GM18870 (cell line): ENCODE measurements around the gene NUP35.

Experiments
- ATAC-seq: cut with Tn5 transposase; IDR thresholded peaks from one replicate; pipeline ENCODE4 v1.9.1; 2021; ENCODE audit warnings: moderate library complexity; ENCODE audit not compliant: unreplicated experiment

The NUP35 gene, protein sequence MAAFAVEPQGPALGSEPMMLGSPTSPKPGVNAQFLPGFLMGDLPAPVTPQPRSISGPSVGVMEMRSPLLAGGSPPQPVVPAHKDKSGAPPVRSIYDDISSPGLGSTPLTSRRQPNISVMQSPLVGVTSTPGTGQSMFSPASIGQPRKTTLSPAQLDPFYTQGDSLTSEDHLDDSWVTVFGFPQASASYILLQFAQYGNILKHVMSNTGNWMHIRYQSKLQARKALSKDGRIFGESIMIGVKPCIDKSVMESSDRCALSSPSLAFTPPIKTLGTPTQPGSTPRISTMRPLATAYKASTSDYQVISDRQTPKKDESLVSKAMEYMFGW

DNA sequence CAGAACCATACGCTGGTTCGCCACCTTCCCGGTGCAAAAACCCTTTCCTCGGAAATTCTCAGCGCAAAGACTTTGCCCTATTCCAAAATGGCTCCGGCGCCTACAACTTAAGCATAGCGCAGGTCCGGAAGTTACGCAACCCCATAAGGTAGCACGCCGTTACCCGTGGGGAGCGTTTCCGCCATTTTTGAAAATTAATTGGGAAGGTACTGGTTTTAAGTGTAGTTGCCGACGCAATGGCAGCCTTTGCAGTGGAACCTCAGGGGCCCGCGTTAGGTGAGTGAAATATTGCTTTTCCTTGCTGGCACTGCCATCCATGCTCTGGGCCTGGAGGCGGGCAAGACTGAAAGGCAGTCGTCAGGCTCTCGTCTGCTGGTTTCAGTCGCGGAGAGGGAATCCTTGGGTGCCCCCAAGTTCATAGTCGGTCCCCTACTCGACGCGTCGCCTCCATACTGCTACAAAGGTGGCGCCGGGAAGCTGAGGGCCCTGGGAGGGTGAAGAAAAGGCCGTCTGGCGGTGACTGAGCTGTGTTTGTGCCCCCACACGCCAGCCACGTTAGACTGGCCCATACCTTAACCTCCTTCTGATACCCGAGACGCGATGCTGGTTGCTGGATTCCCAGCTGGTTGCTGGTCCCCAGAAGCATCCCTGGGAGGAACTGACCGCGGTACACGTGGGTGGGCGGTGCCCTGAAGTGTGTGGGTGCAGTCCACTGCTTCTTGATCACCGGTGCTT, at the start of gene NUP35:
NUP35 (plus strand) TSS at position 222 of the 735 bp plus-strand sequence; CDS start at position 237, 15 bp downstream.
- ATAC-seq, result peak; percentile 94

DNA sequence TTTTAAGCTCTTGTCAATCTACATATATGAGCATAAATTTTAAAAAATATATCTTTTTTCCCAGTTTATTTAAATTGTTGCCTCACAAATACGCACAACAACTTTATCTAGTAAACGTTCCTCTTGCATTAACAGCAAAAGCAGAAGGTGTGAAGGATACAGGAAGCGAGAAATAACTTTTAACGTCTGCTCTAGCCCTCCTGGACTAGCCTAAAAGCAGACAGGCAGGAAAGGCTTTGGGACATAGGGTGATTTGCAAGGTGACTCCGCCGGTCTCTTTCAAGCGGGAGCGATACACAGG, 46.1 kb upstream of the NUP35 start:
- ATAC-seq, result no peak

GRCh38 chr2:183078464-183079138, 45.6 kb upstream of the NUP35 start, which contains the start of gene DUSP19:
Gene DUSP19, plus strand, starts transcription at chr2:183078747. Its CDS starts 187 bp downstream, at chr2:183078934.
- ATAC-seq, result peak; percentile 86

- ATAC-seq, result peak; percentile 9
These were observed 45.0 kb upstream of the NUP35 start for GRCh38 chr2:183079139-183079775.

DNA sequence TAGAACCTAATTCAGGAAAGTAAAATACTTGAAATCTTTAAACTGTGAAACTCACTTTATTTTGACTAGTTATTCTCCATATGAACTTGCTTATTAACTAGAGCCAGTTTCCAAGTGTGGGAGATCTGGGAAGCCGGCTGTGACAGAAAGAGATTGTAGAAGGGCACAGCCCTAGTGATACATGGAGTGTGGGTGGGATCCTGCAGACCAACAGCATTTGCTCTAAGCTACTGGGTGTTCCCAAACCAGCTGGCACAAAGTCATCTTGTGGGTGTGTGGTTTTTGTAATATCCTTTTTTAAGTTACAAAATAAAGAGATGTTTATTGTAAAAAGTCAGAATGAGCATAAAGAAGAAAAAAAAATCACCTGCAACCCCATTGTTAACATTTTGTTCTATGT, 42.3 kb upstream of the NUP35 start:
- no peak for ATAC-seq

DNA sequence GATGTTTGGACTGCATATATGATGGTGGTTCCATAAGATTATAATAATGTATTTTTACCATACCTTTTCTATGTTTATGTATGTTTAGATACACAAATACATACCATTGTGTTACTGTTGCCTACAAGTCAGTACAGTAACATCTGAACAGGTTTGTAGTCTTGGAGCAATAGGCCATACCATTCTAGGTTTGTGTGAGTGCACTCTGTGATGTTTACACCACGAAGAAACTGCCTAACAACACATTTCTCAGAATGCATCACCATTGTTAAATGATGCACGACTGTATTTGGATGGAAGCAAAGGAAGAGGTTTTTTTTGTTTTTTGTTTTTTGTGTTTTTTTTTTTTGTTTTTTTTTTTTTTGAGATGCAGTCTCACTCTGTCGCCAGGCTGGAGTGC, 36.2 kb upstream of the NUP35 start:
- ATAC-seq, result peak; percentile 43

DNA sequence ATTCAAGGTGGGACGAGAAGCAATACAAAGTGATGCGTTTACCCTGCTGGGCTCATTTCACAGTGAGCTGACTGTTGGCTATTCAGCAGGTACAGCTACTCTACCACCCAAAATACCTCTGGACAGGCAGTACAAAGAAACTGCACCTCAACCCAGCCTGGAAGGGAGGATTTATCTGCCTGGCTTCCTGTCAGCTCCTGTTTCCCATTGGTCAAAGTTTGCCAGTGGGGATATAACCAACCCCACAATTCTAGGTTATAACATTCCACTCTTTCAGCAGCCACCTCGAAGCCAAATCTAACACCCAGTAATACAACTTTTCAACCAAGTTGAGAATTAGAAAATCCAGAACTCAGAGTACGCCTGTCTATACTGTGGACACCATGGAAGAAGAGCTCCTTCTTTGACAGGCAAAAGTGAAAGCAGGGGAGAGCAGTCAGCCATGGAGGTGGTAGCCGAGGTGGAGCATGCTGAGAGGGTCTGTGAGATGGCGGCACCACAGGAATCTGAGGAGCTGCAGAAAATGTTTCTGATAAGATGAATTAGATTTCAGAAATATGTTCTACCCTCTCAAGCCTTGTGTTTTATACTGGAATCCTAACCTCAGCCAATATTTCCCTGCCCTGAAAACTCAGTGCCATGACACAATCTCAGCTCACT, 34.9 kb upstream of the NUP35 start:
- ATAC-seq, result peak; percentile 38

- ATAC-seq, result no peak
These were observed 32.8 kb upstream of the NUP35 start for GRCh38 chr2:183091318-183091953.

DNA sequence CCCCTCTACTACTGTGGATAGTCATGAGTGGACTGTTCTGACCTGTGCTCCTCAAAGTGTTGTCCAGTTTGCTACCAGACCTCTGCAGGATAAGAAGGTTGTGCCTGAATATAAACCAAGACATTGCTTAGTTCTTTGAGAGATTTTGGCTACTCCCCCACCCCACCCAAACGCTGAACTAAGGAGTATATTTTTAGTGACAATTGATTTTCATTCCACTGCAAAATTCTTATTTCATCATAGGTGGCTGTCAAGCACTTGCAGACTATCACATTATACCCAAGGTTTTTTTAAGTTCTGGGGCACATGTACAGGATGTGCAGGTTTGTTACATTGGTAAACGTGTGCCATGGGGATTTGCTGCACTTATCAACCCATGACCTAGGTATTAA, 32.3 kb upstream of the NUP35 start:
- ATAC-seq, result no peak

GRCh38 chr2:183093857-183094657, 30.2 kb upstream of the NUP35 start:
- ATAC-seq, result peak; percentile 85

DNA sequence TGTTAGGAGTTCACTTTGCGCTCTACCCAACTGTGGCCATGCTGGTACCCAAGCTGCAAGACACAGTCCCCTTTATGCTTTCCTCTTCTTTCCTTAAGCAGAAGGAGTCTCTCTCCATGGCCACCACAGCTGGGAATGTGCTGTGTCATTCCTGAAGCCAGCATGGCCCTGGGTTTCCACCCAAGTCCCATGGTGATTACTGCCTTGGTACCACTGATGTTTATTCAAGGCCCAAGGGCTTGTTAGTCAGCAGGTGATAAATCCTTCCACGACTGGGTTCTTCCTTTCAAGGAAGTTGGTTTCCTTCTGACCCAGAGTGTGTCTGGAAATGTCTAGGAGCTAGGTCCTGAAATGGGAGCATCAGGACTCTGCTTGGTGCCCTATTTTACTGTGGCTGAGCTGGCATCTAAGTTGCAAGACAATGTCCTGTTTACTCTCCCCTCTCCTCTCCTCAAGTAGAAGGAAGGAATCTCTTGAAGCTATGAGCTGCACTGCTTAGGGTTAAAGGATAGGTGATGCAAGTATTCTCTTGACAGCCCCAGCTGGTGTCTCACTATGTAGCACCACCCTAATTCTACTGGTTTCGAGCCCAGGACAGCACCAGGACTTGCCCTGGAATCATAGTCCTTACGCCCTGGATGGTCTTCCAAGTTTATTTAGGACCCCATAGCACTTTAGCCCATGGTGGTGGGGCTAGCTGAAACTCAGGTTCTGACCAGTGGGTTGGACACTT, 18.7 kb upstream of the NUP35 start:
- ATAC-seq, result no peak

DNA sequence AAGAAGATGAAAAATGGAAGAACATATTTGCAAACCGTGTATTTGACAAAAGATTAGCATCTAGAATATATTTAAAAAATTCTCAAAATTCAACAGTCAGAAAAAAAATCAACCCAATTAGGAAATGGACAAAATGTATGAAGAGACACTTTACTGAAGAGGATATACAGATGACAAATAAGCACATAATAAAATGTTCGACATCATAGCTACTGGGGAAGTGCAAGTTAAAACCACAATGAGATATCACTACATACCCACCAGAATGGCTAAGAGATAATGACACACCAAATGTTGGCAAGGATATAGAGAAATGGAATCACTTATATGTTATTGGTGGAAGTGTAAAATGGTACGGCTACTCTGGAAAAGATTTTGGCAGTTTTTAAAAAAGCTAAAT, 11.7 kb upstream of the NUP35 start:
- no peak for ATAC-seq

DNA sequence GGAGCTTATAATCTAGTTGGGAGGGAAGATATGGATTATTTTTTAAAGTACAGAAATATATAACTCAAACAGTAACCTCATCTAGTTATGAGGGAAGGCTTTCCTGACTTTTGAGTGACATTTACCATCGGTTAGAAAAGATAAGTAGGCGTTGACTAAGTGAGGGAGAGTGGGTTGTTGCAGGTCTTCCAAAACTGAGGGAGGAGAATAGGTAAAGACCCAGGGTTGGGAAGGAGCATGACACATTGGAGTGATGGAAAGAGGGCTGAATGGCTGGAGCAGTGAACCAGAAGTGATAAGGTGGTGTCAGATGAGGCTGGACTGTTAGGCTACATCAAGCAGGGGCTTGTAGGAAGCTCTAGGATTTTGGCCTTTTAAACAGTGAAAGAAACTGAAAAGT, 10.6 kb upstream of the NUP35 start:
- ATAC-seq, result no peak

DNA sequence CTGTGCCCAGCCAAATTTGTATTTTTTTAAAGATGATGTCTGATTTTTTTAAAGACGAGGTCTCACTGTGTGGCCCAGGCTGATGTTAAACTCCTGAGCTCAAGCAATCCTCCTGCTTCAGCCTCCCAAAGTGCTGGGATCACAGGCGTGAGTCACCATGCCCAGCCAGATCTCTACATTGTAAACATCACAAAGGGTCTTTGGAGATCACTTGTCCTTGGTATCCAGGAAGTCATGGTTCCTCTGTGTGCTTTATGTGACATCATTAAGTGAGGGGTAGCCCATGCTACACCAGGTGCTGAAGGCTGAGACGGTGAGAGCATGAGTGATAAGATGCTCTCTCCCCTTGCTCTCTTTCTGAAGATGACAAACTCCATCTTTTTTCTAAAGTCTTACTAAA, 7.0 kb upstream of the NUP35 start:
- no peak for ATAC-seq

- no peak for ATAC-seq
These were observed 905 bp upstream of the NUP35 start for GRCh38 chr2:183123117-183123958.

DNA sequence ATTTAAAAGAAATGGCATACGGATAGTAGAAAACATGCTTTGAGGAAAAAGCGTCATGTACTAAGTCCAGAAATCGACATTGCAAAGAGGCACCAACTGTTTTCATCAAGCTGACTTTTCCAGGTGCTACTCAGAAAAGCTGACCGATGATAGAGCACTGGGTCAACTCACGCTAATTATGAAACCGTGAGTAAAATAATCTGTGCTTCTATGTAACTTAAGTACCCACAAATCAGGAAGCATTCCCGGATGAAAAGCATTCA, 353 bp upstream of the NUP35 start:
- ATAC-seq, result peak; percentile 32

GRCh38 chr2:183124957-183125255, 663 bp downstream of the NUP35 start:
- no peak for ATAC-seq

GRCh38 chr2:183125659-183126341, 1.6 kb downstream of the NUP35 start:
- ATAC-seq, result no peak
